ENCODE measurements around the gene ZNF462.

- TF ChIP-seq CTCF (IDR thresholded peaks at IDR 0.05): no peak
- TF ChIP-seq POLR2A (IDR thresholded peaks at IDR 0.05): no peak
Measured at GRCh38 chr9:107049046-107049802, 186.3 kb downstream of the ZNF462 start.
